ENCODE measurements around the gene DNTT. TPM values are rescaled to one million over a fixed set of nuclear protein-coding genes. Genes with fewer than 3 reads are reported as not detected.

Gene DNTT
- total RNA-seq, 1 donor from 2014 or later: 0.11 TPM

DNA sequence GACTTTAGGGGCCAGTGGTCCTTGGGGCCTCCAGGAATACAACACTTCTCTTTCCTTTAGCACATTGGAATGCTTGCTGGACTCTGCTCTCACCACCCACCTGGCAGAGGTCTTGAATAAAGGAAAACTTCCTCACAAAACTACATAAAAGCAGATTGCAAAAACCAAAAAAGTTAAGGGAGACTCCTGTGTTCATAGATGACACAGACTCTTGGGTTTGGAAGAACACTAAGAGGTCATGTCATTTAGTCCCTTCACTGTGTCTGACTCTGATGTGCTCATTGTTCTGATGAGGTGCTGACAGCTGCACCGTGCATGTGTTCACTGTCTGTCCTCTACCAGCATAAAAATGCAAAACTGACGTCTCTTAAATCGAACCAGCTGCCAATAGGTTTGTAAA is 44.2 kb upstream of the DNTT start:
- peaks cover 93% of the 10 kb centered on the region for H3K4me1 Mint-ChIP-seq

DNA sequence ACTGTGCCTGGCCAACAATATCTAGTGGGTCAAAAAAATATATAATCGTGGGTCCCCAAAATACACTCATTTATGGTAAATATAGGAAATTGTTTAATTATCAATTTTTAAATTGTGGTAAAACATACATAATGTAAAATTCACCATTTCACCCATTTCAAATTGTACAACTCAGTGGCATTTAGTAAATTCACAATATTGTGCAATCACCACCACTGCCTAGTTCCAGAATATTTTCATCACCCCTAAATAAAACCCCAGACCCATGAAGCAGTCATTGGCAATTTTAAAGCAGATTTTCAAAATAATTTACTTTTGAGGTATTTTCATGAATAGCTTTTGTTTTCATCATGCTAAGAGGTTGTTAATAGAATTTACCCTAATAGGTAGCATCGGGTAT is 43.1 kb upstream of the DNTT start:
- POLR2A ChIA-PET: interaction anchor here (1.2 to 12.1 kb wide), 4 partner anchors 10 to 31 kb away, joined by 8 to 93 read pairs (median 45); partner anchors contain the start of gene BLNK
- H3K27ac Mint-ChIP-seq: peak overlapping the region; percentile 30
- H3K4me1 Mint-ChIP-seq: peaks cover 97% of the 10 kb centered on the region

More for the DNA sequence above, 44.2 kb upstream of the DNTT start:
- peak; percentile 38 for ATAC-seq (ENCODE audit: low read depth)
- Mint-ChIP-seq H3K27ac (peak overlapping the region; percentile 82), H3K9me3 (no peaks in the 10 kb centered on the region), H3K27me3 (no peaks in the 10 kb centered on the region), H3K36me3 (ENCODE audit: low read depth) (peaks cover 75% of the 10 kb centered on the region), H3K4me3 (peak overlapping the region; percentile 55)
- CTCF ChIA-PET: interaction anchor here (1.5 to 3.6 kb wide), 2 partner anchors 30 kb away, joined by 7 to 32 read pairs; no protein-coding TSS in a partner anchor
- intact Hi-C loops (cut with micrococcal nuclease): no loop called here
- POLR2A ChIA-PET: interaction anchor here (1.0 to 12.1 kb wide), 6 partner anchors 11 to 31 kb away, joined by 3 to 93 read pairs (median 12); partner anchors contain the start of gene BLNK
- no peak for DNase-seq
- TF ChIP-seq, protein P1, sequence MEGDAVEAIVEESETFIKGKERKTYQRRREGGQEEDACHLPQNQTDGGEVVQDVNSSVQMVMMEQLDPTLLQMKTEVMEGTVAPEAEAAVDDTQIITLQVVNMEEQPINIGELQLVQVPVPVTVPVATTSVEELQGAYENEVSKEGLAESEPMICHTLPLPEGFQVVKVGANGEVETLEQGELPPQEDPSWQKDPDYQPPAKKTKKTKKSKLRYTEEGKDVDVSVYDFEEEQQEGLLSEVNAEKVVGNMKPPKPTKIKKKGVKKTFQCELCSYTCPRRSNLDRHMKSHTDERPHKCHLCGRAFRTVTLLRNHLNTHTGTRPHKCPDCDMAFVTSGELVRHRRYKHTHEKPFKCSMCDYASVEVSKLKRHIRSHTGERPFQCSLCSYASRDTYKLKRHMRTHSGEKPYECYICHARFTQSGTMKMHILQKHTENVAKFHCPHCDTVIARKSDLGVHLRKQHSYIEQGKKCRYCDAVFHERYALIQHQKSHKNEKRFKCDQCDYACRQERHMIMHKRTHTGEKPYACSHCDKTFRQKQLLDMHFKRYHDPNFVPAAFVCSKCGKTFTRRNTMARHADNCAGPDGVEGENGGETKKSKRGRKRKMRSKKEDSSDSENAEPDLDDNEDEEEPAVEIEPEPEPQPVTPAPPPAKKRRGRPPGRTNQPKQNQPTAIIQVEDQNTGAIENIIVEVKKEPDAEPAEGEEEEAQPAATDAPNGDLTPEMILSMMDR (IDR thresholded peaks at IDR 0.05): no peak

DNA sequence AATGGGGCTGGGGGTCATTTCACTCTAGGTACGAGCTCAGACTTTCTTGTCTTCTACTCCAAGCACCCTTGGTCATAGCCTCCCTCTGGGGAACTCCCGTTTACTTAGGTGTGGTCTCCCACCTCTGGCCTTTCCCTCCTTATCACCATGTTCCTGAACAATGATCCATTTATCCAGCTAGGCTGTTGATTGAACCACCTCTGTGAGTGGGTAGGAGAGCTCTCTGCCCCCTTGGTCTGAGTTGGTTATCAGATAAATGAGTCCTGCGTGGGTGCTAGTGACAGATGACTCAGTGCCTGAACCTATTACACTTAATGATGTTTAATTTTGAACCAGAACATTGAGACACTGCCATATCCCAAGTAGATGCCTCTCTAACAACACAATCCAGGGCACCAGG is 42.3 kb upstream of the DNTT start:
- Mint-ChIP-seq H3K27me3 (no peaks in the 10 kb centered on the region), H3K4me1 (peaks cover 98% of the 10 kb centered on the region), H3K4me3 (peak overlapping the region; percentile 41), H3K9me3 (no peaks in the 10 kb centered on the region), H3K36me3 (ENCODE audit: low read depth) (peaks cover 83% of the 10 kb centered on the region), H3K27ac (peak overlapping the region; percentile 72)
- no peak for ATAC-seq (ENCODE audit: low read depth)
- DNase-seq: no peak
- ChIA-PET POLR2A (interaction anchor here (1.2 to 12.1 kb wide), 5 partner anchors 10 to 32 kb away, joined by 8 to 93 read pairs (median 18); partner anchors contain the start of gene BLNK), CTCF (interaction anchor here (0.7 to 3.6 kb wide), 5 partner anchors 26 to 32 kb away, joined by 3 to 32 read pairs (median 4); no protein-coding TSS in a partner anchor)
- intact Hi-C loops (cut with micrococcal nuclease): no loop called here
- TF ChIP-seq, protein P1 (IDR thresholded peaks at IDR 0.05): no peak

More for the DNA sequence above, 43.1 kb upstream of the DNTT start:
- no peak for ATAC-seq (ENCODE audit: low read depth)
- TF ChIP-seq, protein P1 (IDR thresholded peaks at IDR 0.05): no peak
- Mint-ChIP-seq H3K9me3 (no peaks in the 10 kb centered on the region), H3K36me3 (ENCODE audit: low read depth) (peaks cover 79% of the 10 kb centered on the region), H3K4me3 (no peak overlapping the region), H3K27me3 (no peaks in the 10 kb centered on the region)
- no peak for DNase-seq
- intact Hi-C loops (cut with micrococcal nuclease): no loop called here
- CTCF ChIA-PET: interaction anchor here (1.2 to 3.6 kb wide), 4 partner anchors 26 to 31 kb away, joined by 3 to 32 read pairs (median 4); no protein-coding TSS in a partner anchor

DNA sequence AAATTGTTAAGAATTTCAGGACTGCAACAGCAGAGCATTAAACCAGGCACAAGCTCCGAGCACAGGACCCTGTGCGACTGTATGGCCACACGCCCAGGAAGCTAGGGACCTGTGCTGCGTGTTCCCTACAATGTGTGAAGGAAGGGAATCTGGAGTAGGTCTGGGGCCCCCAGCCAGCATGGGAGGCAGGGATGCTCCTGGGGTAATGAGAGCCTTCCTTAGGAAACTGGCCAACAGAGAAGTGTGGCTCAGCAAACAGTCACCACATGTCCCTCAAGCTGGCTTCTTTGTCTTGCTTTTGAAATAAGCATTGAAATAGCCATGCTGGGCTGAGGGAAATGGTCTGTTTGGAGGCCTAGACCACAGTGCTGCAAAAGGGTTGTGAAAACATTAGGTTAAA is 41.1 kb upstream of the DNTT start:
- Mint-ChIP-seq H3K36me3 (ENCODE audit: low read depth) (peaks cover 83% of the 10 kb centered on the region), H3K27ac (peak overlapping the region; percentile 77)

More for the DNA sequence above, 41.1 kb upstream of the DNTT start:
- ChIA-PET POLR2A (interaction anchor here (1.2 to 12.1 kb wide), 5 partner anchors 8 to 34 kb away, joined by 3 to 93 read pairs (median 18); partner anchors contain the start of gene BLNK), CTCF (interaction anchor here (3.6 kb wide), 1 partner anchor 33 kb away, joined by 32 read pairs; no protein-coding TSS in a partner anchor)
- TF ChIP-seq, protein P1 (IDR thresholded peaks at IDR 0.05): no peak
- ATAC-seq (ENCODE audit: low read depth) (no peak), DNase-seq (no peak)
- intact Hi-C loops (cut with micrococcal nuclease): loop anchor here (1.0 kb wide), 1 partner anchor 8 kb away; the partner anchor contains the start of gene BLNK
- H3K4me1 Mint-ChIP-seq: peaks cover 97% of the 10 kb centered on the region
- no peaks in the 10 kb centered on the region for H3K27me3 Mint-ChIP-seq
- peak overlapping the region; percentile 50 for H3K4me3 Mint-ChIP-seq
- H3K9me3 Mint-ChIP-seq: no peaks in the 10 kb centered on the region
